Small intestine (tissue), 7 donors: ENCODE data around the gene TMEM106C. TPM values are rescaled to one million over a fixed set of nuclear protein-coding genes. Genes with fewer than 3 reads are reported as not detected.

ENCODE experiments used
- DNase-seq, 2 donors: peaks; one replicate each; pipeline versions ENCODE4 v3.0.0 to v3.0.0-alpha.2; 2013
- FAIRE-seq: peaks from 2 replicates; lab custom pipeline; 2012; peaks lifted over from hg19 to GRCh38; lab: Jason Lieb, UNC
- H3K27ac ChIP-seq, 3 donors: one replicate each; pipeline ENCODE4 v1.5.1; 2013; ENCODE audit warnings: low read length in 2 of 3, mild to moderate bottlenecking in 2 of 3, control low read depth in 1 of 3, inconsistent platforms in 1 of 3, low read depth in 1 of 3, moderate library complexity in 1 of 3
- H3K27me3 ChIP-seq, 3 donors: one replicate each; pipeline ENCODE4 v1.6.1; 2013; ENCODE audit warnings: low read length in 3 of 3, inconsistent platforms in 1 of 3; ENCODE audit not compliant: control insufficient read depth in 3 of 3, insufficient read depth in 3 of 3
- H3K36me3 ChIP-seq, 3 donors: one replicate each; pipeline ENCODE4 v1.6.1; 2013; ENCODE audit warnings: low read length in 3 of 3, inconsistent platforms in 1 of 3, low read depth in 1 of 3, mild to moderate bottlenecking in 1 of 3, moderate library complexity in 1 of 3; ENCODE audit not compliant: control insufficient read depth in 3 of 3, insufficient read depth in 2 of 3
- H3K4me1 ChIP-seq, 3 donors: one replicate each; pipeline ENCODE4 v1.6.1; 2013; ENCODE audit warnings: low read length in 2 of 3, inconsistent platforms in 1 of 3, low read depth in 1 of 3, mild to moderate bottlenecking in 1 of 3, moderate library complexity in 1 of 3; ENCODE audit not compliant: control insufficient read depth in 3 of 3, insufficient read depth in 2 of 3
- H3K4me3 ChIP-seq, 3 donors: one replicate each; pipeline ENCODE4 v1.5.1; 2013; ENCODE audit warnings: low read length in 3 of 3, control low read depth in 1 of 3, inconsistent platforms in 1 of 3, low read depth in 1 of 3, mild to moderate bottlenecking in 1 of 3, moderate library complexity in 1 of 3
- H3K9me3 ChIP-seq, 2 donors: one replicate each; pipeline ENCODE4 v1.6.1; 2013; ENCODE audit warnings: low read depth in 1 of 2, low read length in 1 of 2; ENCODE audit not compliant: control insufficient read depth in 2 of 2, insufficient read depth in 1 of 2
- WGBS, 3 donors: extraction: QIAGEN DNeasy Blood & Tissue Kit; methylation state at CpG; one replicate each; pipeline ENCODE4 v1.1.7; 2013; 5-methylcytosine and 5-hydroxymethylcytosine counted together
- polyA plus RNA-seq, 4 donors: library from polyadenylated mRNA; stranded (reverse) in 3 of 4; unstranded in 1 of 4; fragments of 200-250 nt in 3 of 4; fragments of 120-200 nt in 1 of 4; gene quantifications; one replicate each; pipeline versions ENCODE4 v1.2.1 to v1.2.3, GENCODE V29; 2013
- donor health status: healthy with polysubstance abuse.
- donor health status: control.
- donor health status: control.
- donor health status: Bipolar disorder and iron deficiency.
- donor health status: healthy.

TMEM106C gene
- polyA plus RNA-seq, 4 donors: 140 to 234 (median 177) TPM

DNA sequence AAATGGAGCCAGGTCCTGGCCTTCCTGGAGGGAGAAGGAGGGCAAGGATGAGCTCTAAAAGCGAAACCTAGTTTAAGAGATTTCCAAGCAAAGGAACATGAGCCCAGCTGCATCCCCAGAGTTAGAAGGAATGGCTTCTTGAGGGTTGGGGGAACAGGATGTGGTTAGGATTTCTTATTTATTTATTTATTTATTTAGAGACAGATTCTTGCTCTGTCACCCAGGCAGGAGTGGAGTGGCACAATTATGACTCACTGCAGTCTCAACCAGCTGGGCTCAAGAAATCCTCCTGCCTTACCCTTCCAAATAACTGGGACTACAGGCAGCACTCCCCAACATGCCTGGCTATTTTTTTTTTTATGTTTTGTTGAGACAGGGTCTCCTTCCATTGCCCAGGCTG, 25.3 kb upstream of the TMEM106C start:
- WGBS, 3 donors: 92 to 100% (median 94%) methylated on average over 1 of the region's 1 CpG
- DNase-seq (no peak), FAIRE-seq (no peak)

DNA sequence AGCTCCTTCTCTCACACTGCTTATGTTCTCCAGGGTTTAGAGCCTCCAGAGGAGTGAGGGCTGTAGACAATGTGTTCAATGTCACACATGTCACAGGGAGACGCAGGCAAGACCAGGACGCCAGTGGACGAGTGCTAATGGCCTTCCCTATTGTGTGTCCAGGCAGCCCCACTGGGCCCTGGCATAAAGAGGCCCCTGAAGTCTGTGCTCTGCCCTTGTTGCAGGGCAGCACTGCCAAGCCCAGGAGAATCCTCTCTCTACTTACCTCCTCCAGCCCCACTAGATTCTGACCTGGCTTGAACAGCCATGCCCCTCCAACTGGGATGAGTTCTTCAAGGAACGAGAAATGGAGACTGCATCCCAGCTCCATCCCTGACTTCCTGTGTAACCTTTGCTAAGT, 24.8 kb upstream of the TMEM106C start:
- Histone ChIP-seq H3K27ac (peak overlapping the region in 2 of 3 donors; percentile 67 to 86), H3K36me3 (no peaks in the 10 kb centered on the region), H3K9me3 (no peaks in the 10 kb centered on the region), H3K27me3 (no peaks in the 10 kb centered on the region), H3K4me3 (no peak overlapping the region), H3K4me1 (peaks cover 5 to 20% (median 15%) of the 10 kb centered on the region in 3 donors)
- FAIRE-seq (no peak), DNase-seq (no peak)
- WGBS, 3 donors: 55 to 70% (median 67%) methylated on average over 4 of the region's 4 CpGs

More for the DNA sequence above, 25.3 kb upstream of the TMEM106C start:
- Histone ChIP-seq H3K4me1 (peaks cover 5 to 16% (median 13%) of the 10 kb centered on the region in 3 donors), H3K4me3 (no peak overlapping the region), H3K27ac (peak overlapping the region in 2 of 3 donors; percentile 67 to 86), H3K36me3 (no peaks in the 10 kb centered on the region), H3K27me3 (no peaks in the 10 kb centered on the region), H3K9me3 (no peaks in the 10 kb centered on the region)

DNA sequence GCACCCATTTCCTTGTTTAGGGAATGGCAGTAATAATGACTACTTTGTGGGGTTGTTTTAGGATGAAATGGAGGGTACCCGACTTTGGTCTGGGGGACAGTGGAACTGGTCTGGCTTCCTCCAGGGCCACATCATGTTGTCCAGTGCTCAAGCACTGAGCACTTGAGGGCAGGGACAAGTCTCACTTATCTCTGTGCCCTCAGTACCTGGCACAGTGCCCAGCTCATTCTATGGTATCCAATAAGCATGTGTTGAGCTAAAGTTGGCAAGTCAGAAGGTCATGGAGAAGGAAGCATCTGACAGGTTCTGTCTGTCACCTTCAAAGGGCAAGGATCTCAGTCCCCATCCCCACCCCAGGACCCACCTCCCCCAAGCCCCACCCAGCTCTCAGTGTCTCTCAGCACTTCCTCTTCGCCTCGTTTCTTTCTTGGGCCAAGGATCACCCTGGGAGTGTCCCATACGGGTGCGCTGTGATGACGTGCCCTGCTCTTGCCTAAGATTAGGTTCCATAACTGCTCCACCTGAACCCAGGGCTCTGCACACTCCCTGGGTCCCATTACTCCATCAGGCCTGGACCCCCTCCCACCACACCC, 24.3 kb upstream of the TMEM106C start:
- Histone ChIP-seq H3K36me3 (no peaks in the 10 kb centered on the region), H3K27me3 (no peaks in the 10 kb centered on the region), H3K27ac (peak overlapping the region in 2 of 3 donors; percentile 88 to 89), H3K9me3 (no peaks in the 10 kb centered on the region), H3K4me3 (no peak overlapping the region), H3K4me1 (peaks cover 8 to 20% (median 15%) of the 10 kb centered on the region in 3 donors)
- FAIRE-seq (no peak), DNase-seq (peak; percentile 74 to 99)
- WGBS, 3 donors: 20 to 64% (median 48%) methylated on average over 6 of the region's 6 CpGs

DNA sequence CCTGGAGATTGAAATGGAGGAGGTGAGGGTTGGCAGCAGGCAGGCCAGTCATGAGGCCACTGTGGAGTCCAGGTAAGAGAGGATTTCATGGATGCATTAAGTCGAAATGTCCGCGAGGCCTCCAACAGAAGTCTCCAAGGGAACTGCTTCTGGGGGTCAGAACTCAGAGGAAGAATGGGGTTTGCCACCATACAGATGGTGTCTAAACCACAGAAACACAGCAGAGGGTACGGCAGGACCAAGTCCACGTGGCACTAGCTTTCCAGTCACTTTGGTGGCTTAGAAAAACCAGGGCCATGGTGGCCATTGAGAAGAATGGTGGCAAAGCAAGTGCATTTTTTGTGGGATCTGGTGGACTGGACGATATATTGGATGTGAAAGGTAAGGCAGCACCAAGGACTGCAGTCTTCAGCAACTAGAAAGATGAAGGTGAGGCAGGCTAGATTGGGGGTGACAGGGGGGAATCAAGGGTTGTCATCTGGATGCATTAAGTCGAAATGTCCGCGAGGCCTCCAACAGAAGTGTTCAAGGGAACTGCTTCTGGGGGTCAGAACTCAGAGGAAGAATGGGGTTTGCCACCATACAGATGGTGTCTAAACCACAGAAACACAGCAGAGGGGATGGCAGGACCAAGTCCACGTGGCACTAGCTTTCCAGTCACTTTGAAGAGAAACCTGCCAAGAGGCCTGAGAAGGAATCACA, 22.5 kb upstream of the TMEM106C start:
- DNase-seq (no peak), FAIRE-seq (no peak)
- WGBS, 3 donors: 88 to 92% (median 88%) methylated on average over 10 of the region's 10 CpGs
- H3K9me3 ChIP-seq: no peaks in the 10 kb centered on the region
- no peak overlapping the region for H3K27ac ChIP-seq
- peaks cover 4 to 20% (median 16%) of the 10 kb centered on the region in 3 donors for H3K4me1 ChIP-seq
- H3K36me3 ChIP-seq: no peaks in the 10 kb centered on the region
- no peak overlapping the region for H3K4me3 ChIP-seq
- no peaks in the 10 kb centered on the region for H3K27me3 ChIP-seq

DNA sequence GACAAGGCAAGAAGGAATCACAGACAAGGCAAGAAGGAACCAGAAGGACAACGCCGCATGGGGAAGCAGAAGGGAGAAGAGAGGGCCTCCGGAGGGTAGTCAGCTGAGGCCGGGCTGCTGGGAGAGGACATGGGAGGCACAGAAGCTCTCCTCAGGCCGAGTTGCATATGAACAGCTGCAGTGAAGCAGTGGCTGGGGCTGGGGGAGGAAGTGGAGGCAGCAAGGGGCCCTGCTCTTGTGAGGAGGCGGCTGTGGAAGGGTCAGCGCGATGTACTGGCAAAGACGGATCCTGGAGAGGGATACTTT, 22.0 kb upstream of the TMEM106C start:
- 86 to 89% (median 87%) methylated on average over 9 of the region's 9 CpGs for WGBS, 3 donors
- FAIRE-seq: no peak

DNA sequence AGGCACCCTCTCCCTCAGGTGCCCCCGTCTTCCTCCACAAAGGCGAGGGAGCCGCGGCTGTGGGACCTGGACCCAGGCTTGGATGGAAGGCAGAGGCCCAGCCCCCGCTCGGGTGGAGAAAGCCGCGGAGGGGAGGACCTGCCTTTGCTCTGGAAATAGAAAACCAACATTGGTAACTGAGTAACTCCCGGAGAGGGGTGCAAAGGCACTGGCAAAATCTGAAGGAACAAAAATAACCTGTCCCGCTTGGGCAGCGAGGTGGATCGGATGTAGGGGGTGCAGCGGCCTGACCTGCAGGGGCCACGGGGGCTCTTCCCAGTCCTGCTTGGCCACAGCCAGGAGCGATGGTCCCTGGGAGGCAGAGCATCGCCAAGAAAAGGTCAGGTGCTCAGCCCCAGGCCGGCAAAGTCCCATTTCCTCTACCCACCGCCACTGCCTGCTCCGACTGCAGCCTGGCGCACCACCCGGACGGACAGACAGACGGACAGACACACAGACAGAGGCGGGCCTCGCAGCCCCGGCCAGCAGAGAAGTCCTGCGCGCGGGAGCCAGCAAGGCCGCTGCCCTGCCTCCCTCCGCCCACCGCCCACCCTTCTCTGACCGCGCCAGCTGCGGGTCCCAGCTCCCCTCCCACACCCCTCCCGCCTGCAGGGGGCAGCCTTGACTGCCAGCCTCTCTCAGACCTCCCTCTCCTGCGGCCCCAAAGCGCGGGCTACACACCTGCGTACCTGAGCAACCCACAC, 21.4 kb upstream of the TMEM106C start:
- peak in 1 of 2 donors; percentile 43 for DNase-seq
- peaks cover 4 to 20% (median 19%) of the 10 kb centered on the region in 3 donors for H3K4me1 ChIP-seq
- H3K36me3 ChIP-seq: no peaks in the 10 kb centered on the region
- H3K9me3 ChIP-seq: no peaks in the 10 kb centered on the region
- no peak overlapping the region for H3K27ac ChIP-seq
- H3K4me3 ChIP-seq: no peak overlapping the region
- FAIRE-seq: no peak
- 52 to 86% (median 74%) methylated on average over 23 to 40 of the region's 40 CpGs for WGBS, 3 donors
- no peaks in the 10 kb centered on the region for H3K27me3 ChIP-seq

More for the DNA sequence above, 22.0 kb upstream of the TMEM106C start:
- H3K27me3 ChIP-seq: no peaks in the 10 kb centered on the region
- peaks cover 4 to 20% (median 19%) of the 10 kb centered on the region in 3 donors for H3K4me1 ChIP-seq
- no peak overlapping the region for H3K4me3 ChIP-seq
- no peak overlapping the region for H3K27ac ChIP-seq
- H3K9me3 ChIP-seq: no peaks in the 10 kb centered on the region
- no peak for DNase-seq
- no peaks in the 10 kb centered on the region for H3K36me3 ChIP-seq

DNA sequence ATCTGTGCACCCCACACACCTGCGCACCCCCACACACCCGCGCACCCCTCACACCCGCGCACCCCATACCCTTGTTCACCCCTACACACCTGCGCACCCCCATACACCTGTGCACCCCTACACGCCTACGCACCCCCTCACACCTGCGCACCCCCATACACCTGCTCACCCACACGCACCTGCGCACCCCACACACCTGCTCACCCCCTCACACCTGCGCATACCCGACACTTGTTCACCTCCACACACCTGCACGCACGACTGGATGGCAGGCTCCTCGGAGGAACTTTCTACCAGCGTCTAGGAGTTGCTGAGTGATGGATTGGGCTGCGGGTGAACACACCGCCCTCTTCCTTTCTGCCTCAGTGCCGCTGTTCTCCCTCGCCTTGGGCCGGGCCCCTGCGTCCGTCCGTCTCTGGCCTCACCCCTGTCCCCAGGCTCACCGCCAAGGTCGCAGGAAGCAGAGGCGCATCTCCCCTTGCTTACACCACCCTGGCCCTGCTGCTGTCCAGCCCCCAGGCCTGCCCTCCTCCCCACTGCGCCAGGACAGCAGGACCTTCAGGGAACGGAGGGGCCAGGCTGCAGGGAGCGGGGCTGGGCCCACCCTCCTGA, 20.7 kb upstream of the TMEM106C start:
- H3K27ac ChIP-seq: peak overlapping the region; percentile 16 to 91 (median 86)
- no peak for FAIRE-seq
- WGBS, 3 donors: 57 to 67% (median 58%) methylated on average over 29 to 31 of the region's 31 CpGs

More for the DNA sequence above, 20.7 kb upstream of the TMEM106C start:
- peaks cover 4 to 20% (median 19%) of the 10 kb centered on the region in 3 donors for H3K4me1 ChIP-seq
- no peaks in the 10 kb centered on the region for H3K9me3 ChIP-seq
- H3K27me3 ChIP-seq: no peaks in the 10 kb centered on the region
- no peaks in the 10 kb centered on the region for H3K36me3 ChIP-seq
- no peak overlapping the region for H3K4me3 ChIP-seq
- DNase-seq: no peak
